Prostate gland (tissue), 2 donors: ENCODE measurements around the gene RCAN1. TPM values are rescaled to one million over a fixed set of nuclear protein-coding genes. Genes with fewer than 3 reads are reported as not detected.
A peak's percentile ranks its signal among the peaks of the same experiment; 100 is the strongest.

Experiments
- DNase-seq: peaks from one replicate; pipeline ENCODE4 v3.0.0-alpha.2; 2019; ENCODE audit warnings: low spot score
- H3K27ac ChIP-seq, 2 donors: fragments of 200-600 bp; sonication (generic); 2 replicates each; pipeline ENCODE4 v1.5.1; 2017 to 2019
- H3K27me3 ChIP-seq: fragments of 200-600 bp; sonication (generic); replicated peaks from 2 replicates; pipeline ENCODE4 v1.5.1; 2019; ENCODE audit not compliant: insufficient read depth
- H3K36me3 ChIP-seq, 2 donors: fragments of 200-600 bp; sonication (generic); 1 replicate in 1 of 2; 2 replicates in 1 of 2; pipeline versions ENCODE4 v1.5.1 to v1.8.1; 2017 to 2019
- H3K4me1 ChIP-seq: fragments of 200-600 bp; sonication (generic); replicated peaks from 2 replicates; pipeline ENCODE4 v1.5.1; 2019
- H3K4me3 ChIP-seq, 2 donors: fragments of 200-600 bp; sonication (generic); 2 replicates each; pipeline ENCODE4 v1.5.1; 2017 to 2019
- H3K9me3 ChIP-seq: fragments of 200-600 bp; sonication (generic); 2 replicates; pipeline ENCODE4 v1.5.1; 2017
- POLR2A ChIP-seq: fragments of 450-650 bp; IDR thresholded peaks from one replicate; pipeline ENCODE4 v1.6.1; 2016; ENCODE audit warnings: antibody characterized with exemption, mild to moderate bottlenecking
- POLR2AphosphoS5 ChIP-seq: sonication (generic); formaldehyde crosslinking; IDR thresholded peaks from one replicate; pipeline ENCODE4 v1.6.1; 2017; ENCODE audit warnings: antibody characterized with exemption
- WGBS: methylation state at CpG from one replicate; pipeline ENCODE4 v1.1.5; 2018; 5-methylcytosine and 5-hydroxymethylcytosine counted together
- intact Hi-C: fragments of 100-400 bp; cut with DNase I; formaldehyde crosslinking; loops from one replicate; pipeline ENCODE4 v1.14.2; 2022
- total RNA-seq, 2 donors: library from RNA; depleted of rRNA; stranded (reverse); fragments of >200 nt; gene quantifications; one replicate each; pipeline ENCODE4 v1.1.0, GENCODE V29; 2016
- TF ChIP-seq, protein P1 (sequence below), 4 experiments: fragments of 200-600 bp in 2 of 4; fragments of 450-650 bp in 2 of 4; sonication (generic) in 2 of 4; IDR thresholded peaks; 1 replicate in 3 of 4; 2 replicates in 1 of 4; pipeline ENCODE4 v1.5.1; 2016 to 2019; ENCODE audit warnings: antibody characterized with exemption in 4 of 4, mild to moderate bottlenecking in 2 of 4, moderate library complexity in 2 of 4

The RCAN1 gene
- total RNA-seq, 2 donors from 2014 or later, result 12.0 to 14.1 TPM

DNA sequence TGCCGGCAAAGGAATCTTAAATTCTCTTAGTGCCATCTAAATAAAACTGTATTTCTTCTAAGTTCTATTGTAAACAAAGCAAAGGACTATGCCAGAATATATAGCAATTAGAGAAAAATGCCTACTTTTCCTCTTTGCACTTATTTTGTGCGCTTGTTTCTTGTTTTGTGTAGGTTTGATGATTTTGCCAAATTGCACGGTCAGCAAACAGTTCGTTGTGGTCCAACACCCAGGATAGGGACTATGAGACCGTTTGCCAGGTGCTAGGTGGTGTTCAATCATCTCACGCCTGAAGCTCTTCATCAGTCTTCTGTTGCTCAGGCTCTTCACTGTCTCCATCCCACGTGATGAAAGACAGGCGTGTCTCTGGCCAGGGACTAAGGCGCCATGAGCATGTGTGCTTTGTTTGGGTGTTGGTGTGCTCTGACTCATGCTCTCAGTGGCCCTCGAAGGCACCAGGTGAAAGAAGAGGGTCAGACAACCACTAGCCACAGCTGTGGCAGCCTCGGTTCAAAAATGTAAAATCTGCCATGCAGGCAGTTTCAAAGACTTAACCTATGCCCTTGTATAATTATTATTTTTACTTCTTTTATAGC lies 66.0 kb downstream of the RCAN1 start:
- Histone ChIP-seq H3K4me1 (no peaks in the 10 kb centered on the region), H3K27me3 (no peaks in the 10 kb centered on the region), H3K9me3 (no peaks in the 10 kb centered on the region), H3K36me3 (no peaks in the 10 kb centered on the region), H3K27ac (no peak overlapping the region), H3K4me3 (no peak overlapping the region)
- intact Hi-C loops, result no loop called here
- TF ChIP-seq POLR2A, result no peak
- TF ChIP-seq POLR2AphosphoS5, result no peak
- TF ChIP-seq, protein P1, sequence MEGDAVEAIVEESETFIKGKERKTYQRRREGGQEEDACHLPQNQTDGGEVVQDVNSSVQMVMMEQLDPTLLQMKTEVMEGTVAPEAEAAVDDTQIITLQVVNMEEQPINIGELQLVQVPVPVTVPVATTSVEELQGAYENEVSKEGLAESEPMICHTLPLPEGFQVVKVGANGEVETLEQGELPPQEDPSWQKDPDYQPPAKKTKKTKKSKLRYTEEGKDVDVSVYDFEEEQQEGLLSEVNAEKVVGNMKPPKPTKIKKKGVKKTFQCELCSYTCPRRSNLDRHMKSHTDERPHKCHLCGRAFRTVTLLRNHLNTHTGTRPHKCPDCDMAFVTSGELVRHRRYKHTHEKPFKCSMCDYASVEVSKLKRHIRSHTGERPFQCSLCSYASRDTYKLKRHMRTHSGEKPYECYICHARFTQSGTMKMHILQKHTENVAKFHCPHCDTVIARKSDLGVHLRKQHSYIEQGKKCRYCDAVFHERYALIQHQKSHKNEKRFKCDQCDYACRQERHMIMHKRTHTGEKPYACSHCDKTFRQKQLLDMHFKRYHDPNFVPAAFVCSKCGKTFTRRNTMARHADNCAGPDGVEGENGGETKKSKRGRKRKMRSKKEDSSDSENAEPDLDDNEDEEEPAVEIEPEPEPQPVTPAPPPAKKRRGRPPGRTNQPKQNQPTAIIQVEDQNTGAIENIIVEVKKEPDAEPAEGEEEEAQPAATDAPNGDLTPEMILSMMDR (IDR thresholded peaks at IDR 0.05), result no peak
- no peak for DNase-seq
- WGBS, result 87% methylated on average over 11 of the region's 11 CpGs

DNA sequence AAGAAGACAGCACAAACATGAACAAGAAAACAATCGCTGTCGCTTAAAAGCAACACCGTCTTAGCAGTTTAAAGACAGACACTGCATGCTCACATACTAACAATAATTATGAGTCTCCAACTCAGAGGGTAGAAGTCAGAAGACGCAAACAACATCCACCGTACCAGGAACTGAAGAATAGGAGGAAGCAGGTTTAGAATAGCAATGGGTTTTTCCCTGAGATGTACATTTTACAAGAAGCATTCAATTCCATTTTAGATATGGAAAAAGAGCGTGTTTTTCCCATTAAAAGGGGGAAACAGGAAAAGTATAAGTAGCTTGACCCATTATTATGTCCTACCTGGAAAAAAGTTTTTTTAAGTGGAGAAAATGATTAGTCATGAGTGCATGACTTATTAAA lies 68.4 kb downstream of the RCAN1 start:
- Histone ChIP-seq H3K4me3 (no peak overlapping the region), H3K4me1 (no peaks in the 10 kb centered on the region), H3K27ac (no peak overlapping the region), H3K36me3 (no peaks in the 10 kb centered on the region), H3K27me3 (no peaks in the 10 kb centered on the region), H3K9me3 (no peaks in the 10 kb centered on the region)
- intact Hi-C loops, result no loop called here
- TF ChIP-seq POLR2AphosphoS5, result no peak
- TF ChIP-seq POLR2A, result no peak
- TF ChIP-seq, protein P1 (IDR thresholded peaks at IDR 0.05), result no peak
- WGBS, result 83% methylated on average over 6 of the region's 6 CpGs
- no peak for DNase-seq

DNA sequence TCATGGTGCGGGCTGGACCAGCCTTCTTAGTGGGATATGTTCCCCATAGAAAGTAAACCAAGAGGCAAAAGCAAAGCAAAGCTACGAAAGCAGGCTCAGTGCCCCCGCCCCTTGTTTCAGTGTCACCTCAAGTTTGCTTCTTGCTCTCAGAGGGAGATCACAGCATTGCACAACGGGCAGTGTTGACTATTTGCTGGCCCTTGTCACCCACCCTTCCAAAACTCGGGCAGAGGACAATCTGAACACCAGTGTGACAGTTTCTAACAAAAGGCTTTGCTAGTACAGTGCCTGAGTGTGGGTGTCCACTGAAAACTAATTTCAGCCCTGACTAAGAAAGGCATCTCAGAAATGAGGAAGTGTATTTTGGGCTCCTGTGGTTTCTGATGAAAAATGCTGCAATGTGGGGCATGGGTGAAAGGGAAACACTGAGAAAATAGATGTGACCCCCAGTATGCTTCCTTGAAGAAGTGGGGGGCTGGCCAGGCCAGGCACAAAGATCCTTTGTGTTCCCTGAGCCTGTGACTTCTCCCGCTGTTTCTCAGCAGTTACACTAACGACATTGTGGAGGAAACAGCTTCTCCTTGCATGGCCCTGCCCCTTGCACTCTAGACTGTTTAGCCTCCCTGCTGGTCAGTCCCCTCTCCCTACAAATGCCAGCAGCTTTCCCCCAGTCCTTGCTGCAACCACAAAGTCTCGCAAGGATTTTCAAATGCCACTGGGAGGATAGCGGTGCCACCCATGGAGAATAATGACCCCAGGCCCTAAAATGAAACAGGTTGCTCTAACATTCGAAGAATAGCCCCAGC lies 69.6 kb downstream of the RCAN1 start:
- Histone ChIP-seq H3K36me3 (no peaks in the 10 kb centered on the region), H3K27ac (no peak overlapping the region), H3K4me3 (no peak overlapping the region), H3K9me3 (no peaks in the 10 kb centered on the region), H3K4me1 (no peaks in the 10 kb centered on the region), H3K27me3 (no peaks in the 10 kb centered on the region)
- intact Hi-C loops, result no loop called here
- WGBS, result 65% methylated on average over 10 of the region's 10 CpGs
- TF ChIP-seq POLR2AphosphoS5, result no peak
- TF ChIP-seq, protein P1 (IDR thresholded peaks at IDR 0.05), result no peak
- no peak for TF ChIP-seq POLR2A
- DNase-seq, result no peak

DNA sequence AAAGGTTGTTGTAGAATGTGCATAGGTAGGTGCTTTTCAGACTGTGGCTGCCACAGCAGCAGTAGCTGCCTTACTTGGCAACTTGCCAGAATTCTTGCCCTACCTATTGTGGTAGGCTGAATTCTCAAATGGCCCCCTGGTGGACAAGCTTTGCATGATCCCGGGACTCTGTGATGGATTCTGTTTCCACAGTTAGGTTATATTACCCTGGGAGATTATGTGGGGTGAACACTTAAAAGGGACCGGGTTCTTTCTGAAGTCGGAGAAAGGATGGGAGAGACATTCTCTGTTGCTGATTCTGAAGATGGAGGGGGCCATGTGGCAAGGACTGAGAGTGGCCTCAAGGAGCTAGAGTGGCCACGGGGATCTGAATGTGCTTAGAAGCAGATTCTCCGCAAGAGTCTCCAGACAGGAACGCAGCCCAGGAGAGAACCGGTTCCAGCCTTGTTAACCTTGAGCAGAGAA lies 70.8 kb downstream of the RCAN1 start:
- no peak overlapping the region for H3K27ac ChIP-seq
- 93% methylated on average over 7 of the region's 7 CpGs for WGBS

More for the DNA sequence above, 70.8 kb downstream of the RCAN1 start:
- peak; percentile 77 for DNase-seq
- Histone ChIP-seq H3K4me3 (no peak overlapping the region), H3K36me3 (no peaks in the 10 kb centered on the region), H3K9me3 (no peaks in the 10 kb centered on the region), H3K4me1 (no peaks in the 10 kb centered on the region), H3K27me3 (no peaks in the 10 kb centered on the region)
- intact Hi-C loops, result no loop called here
- TF ChIP-seq POLR2A, result no peak
- TF ChIP-seq, protein P1 (IDR thresholded peaks at IDR 0.05), result peak in 3 of 4 experiments; percentile 53 to 69 (median 55)
- peak; percentile 66 for TF ChIP-seq POLR2AphosphoS5
